K562 (cell line): ENCODE data around the gene RNF212B. TPM values are rescaled to one million over a fixed set of nuclear protein-coding genes. Genes with fewer than 3 reads are reported as not detected.

Experiments
- BACH1 ChIP-seq: fragments of 200-800 bp; sonication (Bioruptor generic); IDR thresholded peaks from 2 replicates; pipeline ENCODE4 v1.6.1; 2016; ENCODE audit warnings: missing genetic modification characterization, missing compliant biosample characterization
- CBFB ChIP-seq: sonication (generic); formaldehyde crosslinking; IDR thresholded peaks from 2 replicates; pipeline ENCODE4 v1.4.0; 2020; ENCODE audit warnings: mild to moderate bottlenecking, missing genetic modification reagents
- CBX1 ChIP-seq: sonication (generic); IDR thresholded peaks from 2 replicates; pipeline ENCODE4 v1.6.1; 2016; ENCODE audit warnings: antibody characterized with exemption, low read depth, mild to moderate bottlenecking
- CBX2 ChIP-seq: fragments of 200-600 bp; sonication (generic); IDR thresholded peaks from one replicate; pipeline ENCODE4 v1.6.1; 2012; ENCODE audit warnings: mild to moderate bottlenecking, low read length, inconsistent platforms; ENCODE audit not compliant: insufficient read depth, poor library complexity, severe bottlenecking
- CHD4 ChIP-seq: fragments of 200-600 bp; sonication (generic); IDR thresholded peaks from 3 replicates; pipeline ENCODE4 v1.6.1; 2012; ENCODE audit warnings: low read depth, mild to moderate bottlenecking, mixed read lengths, low read length, inconsistent platforms; ENCODE audit not compliant: insufficient read depth, insufficient replicate concordance, poor library complexity, severe bottlenecking
- ELK3 ChIP-seq: fragments of 450-650 bp; formaldehyde crosslinking; IDR thresholded peaks from 2 replicates; pipeline ENCODE4 v1.4.0; 2020; ENCODE audit warnings: mild to moderate bottlenecking
- FOXA1 ChIP-seq: fragments of 450-650 bp; IDR thresholded peaks from 2 replicates; pipeline ENCODE4 v1.6.1; 2016; ENCODE audit warnings: mild to moderate bottlenecking, borderline replicate concordance
- FOXJ2 ChIP-seq: fragments of 200-800 bp; sonication (Bioruptor generic); IDR thresholded peaks from 2 replicates; pipeline ENCODE4 v1.6.1; 2016; ENCODE audit warnings: missing genetic modification characterization, missing compliant biosample characterization
- HEY1 ChIP-seq: fragments of 250-450 bp; sonication (Bioruptor Pico); IDR thresholded peaks from 2 replicates; pipeline ENCODE4 v1.5.0; 2020; ENCODE audit warnings: mild to moderate bottlenecking, moderate library complexity, borderline replicate concordance
- KDM4B ChIP-seq, 2 experiments: fragments of 450-650 bp in 1 of 2; sonication (generic) in 1 of 2; IDR thresholded peaks; 2 replicates each; pipeline ENCODE4 v1.6.1; 2016 to 2017; ENCODE audit warnings: borderline replicate concordance in 2 of 2, antibody characterized with exemption in 1 of 2, low read depth in 1 of 2, mild to moderate bottlenecking in 1 of 2
- MECOM ChIP-seq: fragments of 250-450 bp; sonication (Bioruptor Pico); IDR thresholded peaks from 2 replicates; pipeline ENCODE4 v1.8.0; 2022; ENCODE audit warnings: inconsistent platforms
- MTF1 ChIP-seq: fragments of 250-450 bp; sonication (Bioruptor Pico); IDR thresholded peaks from 2 replicates; pipeline ENCODE4 v1.9.0; 2021; ENCODE audit warnings: moderate library complexity, mild to moderate bottlenecking, inconsistent platforms, borderline replicate concordance
- NFXL1 ChIP-seq: fragments of 450-650 bp; formaldehyde crosslinking; IDR thresholded peaks from 2 replicates; pipeline ENCODE4 v1.4.0; 2021; ENCODE audit warnings: mild to moderate bottlenecking
- NR4A1 ChIP-seq, 2 experiments: fragments of 250-450 bp in 1 of 2; fragments of 450-650 bp in 1 of 2; sonication (Bioruptor Pico) in 1 of 2; IDR thresholded peaks; 2 replicates each; pipeline versions ENCODE4 v1.4.0 to v1.6.1; 2016 to 2020; ENCODE audit warnings: mild to moderate bottlenecking in 2 of 2, missing compliant biosample characterization in 1 of 2, missing genetic modification characterization in 1 of 2, moderate library complexity in 1 of 2
- OTX1 ChIP-seq: fragments of 450-650 bp; formaldehyde crosslinking; IDR thresholded peaks from 2 replicates; pipeline ENCODE4 v1.4.0; 2022; ENCODE audit warnings: mild to moderate bottlenecking
- POLR2H ChIP-seq: IDR thresholded peaks from 2 replicates; pipeline ENCODE4 v1.6.1; 2016; ENCODE audit warnings: missing genetic modification characterization, low read depth, mild to moderate bottlenecking, control low read depth, missing compliant biosample characterization, moderate library complexity
- POLR3A ChIP-seq: IDR thresholded peaks from 2 replicates; pipeline ENCODE4 v1.6.1; 2011; ENCODE audit warnings: borderline replicate concordance, mild to moderate bottlenecking, moderate library complexity; ENCODE audit not compliant: insufficient read length, insufficient read depth; ENCODE audit errors: extremely low read depth
- SP2 ChIP-seq: IDR thresholded peaks from 2 replicates; pipeline ENCODE4 v1.6.1; 2011; ENCODE audit warnings: mild to moderate bottlenecking, low read depth, low read length, moderate library complexity; ENCODE audit not compliant: poor library complexity, severe bottlenecking; ENCODE audit errors: extremely low read depth
- SRSF7 ChIP-seq: fragments of 200-400 bp; formaldehyde crosslinking; optimal IDR thresholded peaks from 2 replicates; pipeline ENCODE3; 2017; ENCODE audit warnings: mild to moderate bottlenecking, low read depth, low read length
- STAG1 ChIP-seq: sonication (generic); formaldehyde crosslinking; IDR thresholded peaks from 2 replicates; pipeline ENCODE4 v1.5.0; 2020; ENCODE audit warnings: missing genetic modification reagents, borderline replicate concordance
- TAF7 ChIP-seq: fragments of 450-650 bp; IDR thresholded peaks from 2 replicates; pipeline ENCODE4 v1.6.1; 2016; ENCODE audit warnings: missing genetic modification characterization, missing compliant biosample characterization
- XRCC3 ChIP-seq: fragments of 450-650 bp; IDR thresholded peaks from 2 replicates; pipeline ENCODE4 v1.6.1; 2017; ENCODE audit warnings: mild to moderate bottlenecking, moderate library complexity
- ZNF121 ChIP-seq: sonication (generic); formaldehyde crosslinking; conservative IDR thresholded peaks from 2 replicates; pipeline ENCODE4 v1.8.0; 2022; ENCODE audit warnings: missing genetic modification reagents
- ZNF324 ChIP-seq: fragments of 250-450 bp; sonication (Bioruptor Pico); IDR thresholded peaks from 2 replicates; pipeline ENCODE4 v1.4.0; 2020; ENCODE audit warnings: mild to moderate bottlenecking
- polyA plus RNA-seq, 8 experiments: library from polyadenylated mRNA; depleted of rRNA in 4 of 8; stranded (reverse) in 5 of 8; unstranded in 3 of 8; fragments of >200 nt; fragmentation: Nextera tagmentation in 2 of 8; fragmentation: Illumina TruSeq in 1 of 8; extraction: Ambion mirVana in 2 of 8; extraction: Trizol in 1 of 8; gene quantifications; 2 replicates each; pipeline versions ENCODE4 v1.2.1 to v1.2.3, GENCODE V29; 2011 to 2014; ENCODE audit warnings: inconsistent platforms in 1 of 8, missing spikeins in 1 of 8
- total RNA-seq, 7 experiments: library from RNA; depleted of rRNA in 6 of 7; stranded (reverse); fragments of >200 nt in 6 of 7; fragmentation: Illumina TruSeq in 2 of 7; extraction: Trizol in 2 of 7; gene quantifications; 2 replicates each; pipeline versions ENCODE4 v1.2.1 to v1.2.3, GENCODE V29; 2011 to 2021; ENCODE audit warnings: low replicate concordance in 1 of 7
- TF ChIP-seq, protein P1 (sequence below), 2 experiments: IDR thresholded peaks; 2 replicates each; pipeline ENCODE4 v1.6.1; 2011; ENCODE audit warnings: borderline replicate concordance in 1 of 2, control low read depth in 1 of 2, low read depth in 1 of 2, low read length in 1 of 2, mild to moderate bottlenecking in 1 of 2, mixed read lengths in 1 of 2, moderate library complexity in 1 of 2; ENCODE audit not compliant: insufficient read depth in 1 of 2, insufficient read length in 1 of 2, poor library complexity in 1 of 2, severe bottlenecking in 1 of 2; ENCODE audit errors: extremely low read depth in 1 of 2

Gene RNF212B
- total and polyA plus RNA-seq, 9 of the 15 experiments (the other 6 are each of a cell fraction or from before 2014, with no cell fraction given) = 0.15 to 0.43 (median 0.27) TPM; not detected in 3

GRCh38 chr14:23286020-23286901 lies 48.5 kb downstream of the RNF212B start, which contains the start of gene HOMEZ (continued):
- TF ChIP-seq CBX1 (peak; percentile 52; the same call in 1 of the 2 replicates), CBFB (no peak), FOXJ2 (tag) (no peak), XRCC3 (no peak), SP2 (peak; percentile 87), MECOM (CRISPR knock-in tag) (no peak), SRSF7 (no peak), ELK3 (CRISPR knock-in tag) (no peak), BACH1 (tag) (no peak), MTF1 (no peak), HEY1 (no peak), POLR3A (no peak), OTX1 (0 out of 2 replicates have a peak, but pooled peaks have one; percentile 7), TAF7 (peak; percentile 81), KDM4B (IDR thresholded peaks at IDR 0.05; ENCODE audit: borderline replicate concordance in 2 of 2, low read depth in 1 of 2) (peak in 1 of 2 experiments; percentile 63; a peak in 1 of 4 replicates), ZNF324 (CRISPR knock-in tag) (no peak), NR4A1 (CRISPR knock-in tag; IDR thresholded peaks at IDR 0.05) (no peak), NR4A1 (tag; IDR thresholded peaks at IDR 0.05) (no peak), POLR2H (tag) (peak; percentile 87), NFXL1 (CRISPR knock-in tag) (no peak), STAG1 (CRISPR knock-in tag) (no peak), ZNF121 (CRISPR knock-in tag) (no peak), CBX2 (no peak), CHD4 (no peak), FOXA1 (no peak)
- TF ChIP-seq, protein P1, sequence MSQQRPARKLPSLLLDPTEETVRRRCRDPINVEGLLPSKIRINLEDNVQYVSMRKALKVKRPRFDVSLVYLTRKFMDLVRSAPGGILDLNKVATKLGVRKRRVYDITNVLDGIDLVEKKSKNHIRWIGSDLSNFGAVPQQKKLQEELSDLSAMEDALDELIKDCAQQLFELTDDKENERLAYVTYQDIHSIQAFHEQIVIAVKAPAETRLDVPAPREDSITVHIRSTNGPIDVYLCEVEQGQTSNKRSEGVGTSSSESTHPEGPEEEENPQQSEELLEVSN (IDR thresholded peaks at IDR 0.05; ENCODE audit: borderline replicate concordance in 1 of 2, extremely low read depth in 1 of 2, insufficient read depth in 1 of 2, insufficient read length in 1 of 2, low read depth in 1 of 2, low read length in 1 of 2, poor library complexity in 1 of 2, severe bottlenecking in 1 of 2) = peak in 1 of 2 experiments; percentile 12
